H1 (cell line): ENCODE data around the gene CHSY1. TPM values are rescaled to one million over a fixed set of nuclear protein-coding genes. Genes with fewer than 3 reads are reported as not detected.

Experiments
- CTCF ChIA-PET: fragments of 300-600 bp; sonication (Branson Sonifier 250); formaldehyde crosslinking; loops from one replicate; lab custom pipeline; 2021; ENCODE audit not compliant: partially characterized antibody; lab: Charles Lee
- POLR2A ChIA-PET: fragments of 300-600 bp; sonication (Branson Sonifier 250); formaldehyde crosslinking; loops from one replicate; lab custom pipeline; 2021; ENCODE audit warnings: inconsistent platforms; ENCODE audit not compliant: partially characterized antibody; lab: Charles Lee
- DNase-seq, 2 experiments: peaks; one replicate each; pipeline versions ENCODE4 v3.0.0 to v3.0.0-alpha.2; 2010 to 2022; ENCODE audit warnings: low spot score in 2 of 2, low read depth in 1 of 2, mixed read lengths in 1 of 2
- FAIRE-seq: peaks from 2 replicates; lab custom pipeline; 2011; peaks lifted over from hg19 to GRCh38; lab: Jason Lieb, UNC
- H2AFZ ChIP-seq: 2 replicates; pipeline ENCODE4 v1.8.1; 2012; ENCODE audit warnings: low read length, inconsistent platforms
- H2AK5ac ChIP-seq: 2 replicates; pipeline ENCODE4 v1.6.1; 2013; ENCODE audit warnings: low read depth, low read length
- H2BK120ac ChIP-seq: replicated peaks from 2 replicates; pipeline ENCODE3; 2013; ENCODE audit warnings: low read depth, low read length, inconsistent platforms
- H2BK12ac ChIP-seq: 2 replicates; pipeline ENCODE4 v1.6.1; 2013; ENCODE audit warnings: low read depth, low read length
- H2BK15ac ChIP-seq: 2 replicates; pipeline ENCODE4 v1.6.1; 2013; ENCODE audit warnings: low read length
- H2BK20ac ChIP-seq: 2 replicates; pipeline ENCODE4 v1.6.1; 2013; ENCODE audit warnings: low read length
- H2BK5ac ChIP-seq: 2 replicates; pipeline ENCODE4 v1.6.1; 2013; ENCODE audit warnings: low read depth, low read length
- H3K14ac ChIP-seq: 2 replicates; pipeline ENCODE4 v1.6.1; 2013; ENCODE audit warnings: inconsistent platforms; ENCODE audit not compliant: insufficient read length
- H3K18ac ChIP-seq: 2 replicates; pipeline ENCODE4 v1.6.1; 2013; ENCODE audit warnings: low read length; ENCODE audit errors: extremely low read depth
- H3K23ac ChIP-seq: 2 replicates; pipeline ENCODE4 v1.6.1; 2013; ENCODE audit warnings: inconsistent platforms; ENCODE audit not compliant: insufficient read length
- H3K23me2 ChIP-seq: 2 replicates; pipeline ENCODE4 v1.6.1; 2013; ENCODE audit warnings: low read depth, low read length
- H3K27ac ChIP-seq: 2 replicates; pipeline ENCODE4 v1.6.1; 2011; ENCODE audit warnings: low read depth, low read length, inconsistent platforms
- H3K27me3 ChIP-seq, 4 experiments: replicated peaks in 1 of 4; 1 replicate in 1 of 4; 2 replicates in 3 of 4; pipeline versions ENCODE4 v1.6.1 to v1.8.1; 2011 to 2013; ENCODE audit warnings: low read length in 3 of 4, mild to moderate bottlenecking in 3 of 4, inconsistent platforms in 2 of 4, mixed read lengths in 2 of 4, moderate library complexity in 1 of 4; ENCODE audit not compliant: control insufficient read depth in 3 of 4, insufficient read depth in 3 of 4; ENCODE audit errors: extremely low read depth in 1 of 4
- H3K36me3 ChIP-seq, 4 experiments: 2 replicates each; pipeline versions ENCODE4 v1.6.1 to v1.8.1; 2011 to 2013; ENCODE audit warnings: mild to moderate bottlenecking in 4 of 4, low read length in 3 of 4, moderate library complexity in 2 of 4, control low read depth in 1 of 4, inconsistent platforms in 1 of 4; ENCODE audit not compliant: insufficient read depth in 4 of 4, control insufficient read depth in 2 of 4
- H3K4ac ChIP-seq: replicated peaks from 2 replicates; pipeline ENCODE3; 2013; ENCODE audit warnings: low read length, low read depth, mixed read lengths, inconsistent platforms; ENCODE audit not compliant: insufficient read length
- H3K4me1 ChIP-seq, 4 experiments: replicated peaks in 1 of 4; 1 replicate in 1 of 4; 2 replicates in 3 of 4; pipeline versions ENCODE4 v1.6.1 to v1.8.1; 2011 to 2013; ENCODE audit warnings: low read length in 3 of 4, inconsistent platforms in 2 of 4, mixed read lengths in 1 of 4; ENCODE audit not compliant: insufficient read depth in 4 of 4, control insufficient read depth in 3 of 4
- H3K4me2 ChIP-seq, 2 experiments: 2 replicates each; pipeline versions ENCODE4 v1.6.1 to v1.8.1; 2011 to 2013; ENCODE audit warnings: low read depth in 2 of 2, low read length in 2 of 2, control low read depth in 1 of 2, inconsistent platforms in 1 of 2, mild to moderate bottlenecking in 1 of 2; ENCODE audit not compliant: insufficient read depth in 1 of 2
- H3K4me3 ChIP-seq, 4 experiments: fragments of 200-600, 300-600 bp in 1 of 4; sonication (generic), shearing (Covaris generic), sonication (Bioruptor Twin) in 1 of 4; 2 replicates each; pipeline versions ENCODE4 v1.5.1 to v1.8.1; 2011 to 2016; ENCODE audit warnings: low read length in 4 of 4, low read depth in 3 of 4, control low read depth in 2 of 4, inconsistent platforms in 2 of 4, mild to moderate bottlenecking in 2 of 4, mixed read lengths in 1 of 4, moderate library complexity in 1 of 4; ENCODE audit not compliant: insufficient read depth in 2 of 4; ENCODE audit errors: extremely low read depth in 1 of 4
- H3K56ac ChIP-seq: replicated peaks from 2 replicates; pipeline ENCODE3; 2013; ENCODE audit warnings: low read depth, mild to moderate bottlenecking, mixed read lengths, low read length, inconsistent platforms; ENCODE audit not compliant: insufficient read length
- H3K79me1 ChIP-seq: 2 replicates; pipeline ENCODE4 v1.6.1; 2013; ENCODE audit warnings: low read depth, low read length, control low read depth
- H3K79me2 ChIP-seq, 2 experiments: 2 replicates each; pipeline versions ENCODE4 v1.6.1 to v1.8.1; 2012 to 2013; ENCODE audit warnings: low read length in 2 of 2, mild to moderate bottlenecking in 2 of 2, inconsistent platforms in 1 of 2; ENCODE audit not compliant: insufficient read depth in 2 of 2, control insufficient read depth in 1 of 2
- H3K9ac ChIP-seq, 4 experiments: replicated peaks in 1 of 4; 1 replicate in 1 of 4; 2 replicates in 3 of 4; pipeline versions ENCODE4 v1.6.1 to v1.8.1; 2011 to 2013; ENCODE audit warnings: low read depth in 3 of 4, low read length in 3 of 4, control low read depth in 2 of 4, mild to moderate bottlenecking in 2 of 4, moderate library complexity in 2 of 4, inconsistent platforms in 1 of 4; ENCODE audit errors: extremely low read depth in 1 of 4
- H3K9me3 ChIP-seq, 2 experiments: 2 replicates each; pipeline versions ENCODE4 v1.6.1 to v1.8.1; 2012 to 2013; ENCODE audit warnings: mild to moderate bottlenecking in 2 of 2, moderate library complexity in 2 of 2, control low read depth in 1 of 2, inconsistent platforms in 1 of 2, low read depth in 1 of 2, low read length in 1 of 2, mixed read lengths in 1 of 2; ENCODE audit not compliant: insufficient read depth in 2 of 2
- H4K20me1 ChIP-seq, 2 experiments: replicated peaks in 1 of 2; 2 replicates each; pipeline versions ENCODE3 to v1.8.1; 2011 to 2013; ENCODE audit warnings: inconsistent platforms in 2 of 2, low read length in 2 of 2, mild to moderate bottlenecking in 1 of 2; ENCODE audit not compliant: insufficient read depth in 2 of 2, control insufficient read depth in 1 of 2
- H4K5ac ChIP-seq: 2 replicates; pipeline ENCODE4 v1.6.1; 2013; ENCODE audit warnings: low read length, low read depth, mixed read lengths, inconsistent platforms; ENCODE audit not compliant: insufficient read length
- H4K8ac ChIP-seq: 2 replicates; pipeline ENCODE4 v1.8.0; 2013; ENCODE audit warnings: mild to moderate bottlenecking, moderate library complexity, low read length, inconsistent platforms; ENCODE audit not compliant: insufficient read depth; ENCODE audit errors: extremely low read depth
- H4K91ac ChIP-seq: replicated peaks from 2 replicates; pipeline ENCODE3; 2013; ENCODE audit warnings: low read length, mixed read lengths, inconsistent platforms; ENCODE audit not compliant: insufficient read length
- ATF3 ChIP-seq: IDR thresholded peaks from 2 replicates; pipeline ENCODE4 v1.6.1; 2011; ENCODE audit warnings: low read depth, mild to moderate bottlenecking, low read length; ENCODE audit not compliant: insufficient read depth
- CREB1 ChIP-seq: IDR thresholded peaks from 2 replicates; pipeline ENCODE4 v1.6.1; 2012; ENCODE audit warnings: inconsistent platforms
- EGR1 ChIP-seq: IDR thresholded peaks from 2 replicates; pipeline ENCODE4 v1.6.1; 2011; ENCODE audit warnings: low read depth, low read length, borderline replicate concordance
- POLR2A ChIP-seq, 2 experiments: IDR thresholded peaks; 1 replicate in 1 of 2; 2 replicates in 1 of 2; pipeline ENCODE4 v1.6.1; 2011; ENCODE audit warnings: low read depth in 2 of 2, low read length in 2 of 2, mild to moderate bottlenecking in 2 of 2; ENCODE audit errors: control extremely low read depth in 1 of 2
- RBBP5 ChIP-seq: IDR thresholded peaks from 2 replicates; pipeline ENCODE4 v1.7.1; 2012; ENCODE audit warnings: low read depth, mild to moderate bottlenecking, inconsistent platforms, low read length, moderate library complexity, borderline replicate concordance
- SIX5 ChIP-seq: IDR thresholded peaks from 2 replicates; pipeline ENCODE4 v1.6.1; 2011; ENCODE audit warnings: mild to moderate bottlenecking, low read depth, low read length
- WGBS, 2 experiments: shearing (Covaris generic) in 1 of 2; methylation state at CpG; one replicate each; pipeline versions ENCODE4 v1.1.6 to v1.1.7; 2013 to 2015; ENCODE audit warnings: low lambda C conversion rate in 2 of 2, mixed read lengths in 2 of 2, inconsistent platforms in 1 of 2, low coverage in 1 of 2, missing lambda C conversion rate in 1 of 2; ENCODE audit not compliant: insufficient replicate concordance in 2 of 2, insufficient coverage in 1 of 2, insufficient read length in 1 of 2; ENCODE audit errors: extremely low coverage in 1 of 2, missing lambda C conversion rate in 1 of 2; 5-methylcytosine and 5-hydroxymethylcytosine counted together
- polyA plus RNA-seq, 7 experiments: library from polyadenylated mRNA; depleted of rRNA in 3 of 7; stranded (reverse) in 5 of 7; unstranded in 2 of 7; fragments of >200 nt in 5 of 7; fragments of 200-250 nt in 2 of 7; gene quantifications; 1 replicate in 5 of 7; 2 replicates in 1 of 7; 4 replicates in 1 of 7; pipeline versions ENCODE4 v1.2.1 to v1.2.3, GENCODE V29; 2011 to 2013; ENCODE audit warnings: missing spikeins in 2 of 7, mixed read lengths in 2 of 7
- total RNA-seq: library from RNA; stranded (reverse); fragmentation: NEBNext Ultra II Directional; extraction: Animal tissue kit (Norgen Biotek cat#: 25700); gene quantifications from 2 replicates; pipeline ENCODE4 v1.2.1, GENCODE V29; 2021

Gene CHSY1
- total and polyA plus RNA-seq, 2 of the 8 experiments (the other 6 are each of a cell fraction or from before 2014, with no cell fraction given) = 24.9 to 60.7 TPM

- peaks cover 6% of the 10 kb centered on the region in 2 experiments; a peak in 1 of 4 replicates for H3K9me3 ChIP-seq
- no peaks in the 10 kb centered on the region for H4K20me1 ChIP-seq
- no peaks in the 10 kb centered on the region for H3K36me3 ChIP-seq
- H3K4ac ChIP-seq = no peak overlapping the region
- H3K23me2 ChIP-seq = no peaks in the 10 kb centered on the region; the same call in 1 of the 2 replicates
- H3K79me1 ChIP-seq = no peaks in the 10 kb centered on the region
- CTCF ChIA-PET = interaction anchor here (0.7 to 2.2 kb wide), 11 partner anchors 8 to 222 kb away, joined by 3 to 7 read pairs (median 5); no protein-coding TSS in a partner anchor
- no peak overlapping the region for H3K9ac ChIP-seq
- peaks cover 0 to 7% (median 4%) of the 10 kb centered on the region in 4 experiments; a peak in 4 of 7 replicates for H3K4me1 ChIP-seq
- POLR2A ChIA-PET = interaction anchor here (0.7 to 1.2 kb wide), 2 partner anchors 10 to 139 kb away, joined by 3 read pairs; no protein-coding TSS in a partner anchor
- WGBS, 2 experiments = 92% methylated on average over 18 of the region's 18 CpGs; no CpG with 5 or more reads in 1 of the 2 experiments
- no peak overlapping the region for H3K4me3 ChIP-seq
- no peak overlapping the region for H2BK120ac ChIP-seq
- no peak overlapping the region for H3K14ac ChIP-seq
- no peak for TF ChIP-seq CREB1
- no peak for TF ChIP-seq POLR2A (IDR thresholded peaks at IDR 0.05; ENCODE audit: control extremely low read depth in 1 of 2, low read depth in 2 of 2, low read length in 2 of 2)
- no peak for TF ChIP-seq ATF3
- TF ChIP-seq EGR1 = no peak
- TF ChIP-seq RBBP5 = no peak
- no peak for TF ChIP-seq SIX5
- no peaks in the 10 kb centered on the region for H3K27me3 ChIP-seq
- H2AFZ ChIP-seq = no peak overlapping the region
- no peak for FAIRE-seq
- no peak overlapping the region for H3K4me2 ChIP-seq
- no peak overlapping the region for H4K5ac ChIP-seq
- DNase-seq = no peak
- no peak overlapping the region for H2BK15ac ChIP-seq
- H4K91ac ChIP-seq = no peak overlapping the region
- no peak overlapping the region for H2BK5ac ChIP-seq
- no peak overlapping the region for H3K56ac ChIP-seq
- H3K27ac ChIP-seq = no peak overlapping the region; the same call in 1 of the 2 replicates
- no peak overlapping the region for H2BK12ac ChIP-seq
- H3K23ac ChIP-seq = no peak overlapping the region
- H4K8ac ChIP-seq = no peak overlapping the region
- H3K79me2 ChIP-seq = no peaks in the 10 kb centered on the region
- H2AK5ac ChIP-seq = no peak overlapping the region
- no peak overlapping the region for H2BK20ac ChIP-seq
- H3K18ac ChIP-seq = no peak overlapping the region
Observed at GRCh38 chr15:101128221-101129015, 123.4 kb downstream of the CHSY1 start.
